ENCODE measurements around the gene ADAMTS9. TPM values are rescaled to one million over a fixed set of nuclear protein-coding genes. Genes with fewer than 3 reads are reported as not detected.

The ADAMTS9 gene
- polyA plus RNA-seq, 2 of the 4 experiments (the other 2 are of a cell fraction), result 0.34 to 1.1 TPM

DNA sequence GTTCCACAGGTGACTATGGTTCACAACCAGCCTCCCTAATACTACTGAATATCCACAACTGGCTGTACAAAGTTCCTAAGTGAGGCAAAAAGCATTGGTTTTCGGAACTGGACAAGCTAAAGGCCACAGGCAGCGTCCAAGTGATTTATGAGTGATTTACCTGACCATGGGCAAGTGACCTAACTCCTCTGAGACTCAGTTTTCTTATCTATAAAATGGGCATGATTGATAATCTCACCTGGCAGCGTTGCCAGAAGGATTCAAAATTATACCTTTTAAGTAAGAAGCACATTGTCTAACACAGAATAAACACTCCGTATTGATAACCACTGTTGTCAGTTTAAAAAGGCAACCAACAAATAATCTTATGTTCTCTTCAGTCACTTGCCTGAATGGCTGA lies 29.8 kb downstream of the ADAMTS9 start:
- FAIRE-seq, result no peak
- WGBS (ENCODE audit: missing lambda C conversion rate), result 47% methylated on average over 4 of the region's 4 CpGs
- H3K9me3 ChIP-seq, result no peaks in the 10 kb centered on the region

DNA sequence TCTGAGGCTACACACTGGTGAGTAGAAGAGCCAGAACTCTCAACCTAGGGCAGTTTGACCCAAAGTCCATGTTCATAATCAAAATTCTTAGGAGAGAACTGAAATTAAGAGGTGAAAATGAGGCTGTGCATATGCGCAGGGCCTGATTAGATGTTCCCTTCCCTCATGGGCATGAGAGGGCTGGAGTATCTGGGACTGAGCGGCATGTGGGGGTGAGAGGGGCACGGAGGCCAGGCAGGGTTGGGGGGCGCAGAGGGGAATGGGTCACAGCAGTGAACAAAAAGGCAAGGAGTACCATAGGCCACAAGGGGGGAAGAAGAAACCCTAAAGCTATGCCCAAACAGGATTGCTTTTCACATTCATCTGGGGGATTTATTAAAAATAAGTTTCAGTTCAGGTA lies 31.3 kb downstream of the ADAMTS9 start:
- H3K27ac ChIP-seq, result no peak overlapping the region
- ATAC-seq (no peak), DNase-seq (ENCODE audit: low read depth in 1 of 2, low spot score in 1 of 2) (no peak), FAIRE-seq (no peak)
- H3K4me1 ChIP-seq, result no peaks in the 10 kb centered on the region
- no peak for TF ChIP-seq POLR2AphosphoS2 (conservative IDR thresholded peaks at IDR 0.05; ENCODE audit: low read length)
- TF ChIP-seq POLR2A (IDR thresholded peaks at IDR 0.05; ENCODE audit: low read length), result no peak
- TF ChIP-seq FOSB (CRISPR knock-in tag; IDR thresholded peaks at IDR 0.05), result no peak
- TF ChIP-seq CBX2 (IDR thresholded peaks at IDR 0.05; ENCODE audit: borderline replicate concordance, low read depth), result no peak
- TF ChIP-seq HEYL (CRISPR knock-in tag; IDR thresholded peaks at IDR 0.05), result no peak
- no peak for TF ChIP-seq RCOR1 (IDR thresholded peaks at IDR 0.05; ENCODE audit: low read depth, low read length)
- no peak for TF ChIP-seq ZNF302 (CRISPR knock-in tag; IDR thresholded peaks at IDR 0.05)
- no peak for TF ChIP-seq RARB (CRISPR knock-in tag; IDR thresholded peaks at IDR 0.05)
- POLR2A ChIA-PET, result no interaction called here
- no peaks in the 10 kb centered on the region for H3K9me3 ChIP-seq
- H3K4me2 ChIP-seq, result no peak overlapping the region
- no peak overlapping the region for H3K4me3 ChIP-seq
- CTCF ChIA-PET, result no interaction called here
- 75% methylated on average over 4 of the region's 4 CpGs for WGBS (ENCODE audit: missing lambda C conversion rate)

More for the DNA sequence above, 29.8 kb downstream of the ADAMTS9 start:
- no peak for DNase-seq (ENCODE audit: low read depth in 1 of 2, low spot score in 1 of 2)
- Histone ChIP-seq H3K4me3 (no peak overlapping the region), H3K4me2 (no peak overlapping the region), H3K27ac (no peak overlapping the region), H3K4me1 (no peaks in the 10 kb centered on the region)
- ATAC-seq, result no peak
- POLR2A ChIA-PET, result no interaction called here
- CTCF ChIA-PET, result no interaction called here
- TF ChIP-seq KDM5A (IDR thresholded peaks at IDR 0.05) (no peak), TFCP2L1 (CRISPR knock-in tag; IDR thresholded peaks at IDR 0.05) (no peak), NR3C1 (IDR thresholded peaks at IDR 0.05) (no peak), GATA3 (IDR thresholded peaks at IDR 0.05; ENCODE audit: borderline replicate concordance) (no peak), HOXB13 (CRISPR knock-in tag; IDR thresholded peaks at IDR 0.05; ENCODE audit: low read depth) (no peak), JUNB (IDR thresholded peaks at IDR 0.05) (no peak), ZSCAN20 (CRISPR knock-in tag; IDR thresholded peaks at IDR 0.05) (no peak), SREBF2 (IDR thresholded peaks at IDR 0.05) (no peak), HOXB5 (CRISPR knock-in tag; IDR thresholded peaks at IDR 0.05) (no peak), BHLHE40 (IDR thresholded peaks at IDR 0.05; ENCODE audit: low read depth, low read length) (no peak), CHD4 (IDR thresholded peaks at IDR 0.05; ENCODE audit: borderline replicate concordance) (no peak)

DNA sequence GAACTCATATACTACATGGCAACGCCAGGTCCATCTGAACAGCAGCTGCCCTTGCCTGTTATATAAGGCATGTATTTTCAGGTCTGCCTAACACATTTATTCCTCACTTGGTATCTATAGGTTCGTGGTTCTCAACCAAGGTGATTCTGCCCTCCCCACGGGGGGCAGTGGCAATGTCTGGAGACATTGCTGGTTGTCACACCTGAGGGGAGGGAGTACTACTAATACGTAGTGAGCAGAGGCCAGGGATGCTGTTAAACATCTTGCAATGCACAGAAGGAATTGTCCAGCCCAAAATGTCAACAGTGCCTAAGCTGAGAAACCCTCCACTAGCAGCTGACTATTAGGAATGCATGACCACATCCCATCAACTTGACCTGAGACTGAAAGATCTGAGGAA lies 32.6 kb downstream of the ADAMTS9 start:
- Histone ChIP-seq H3K27ac (no peak overlapping the region), H3K9me3 (no peaks in the 10 kb centered on the region), H3K4me2 (no peak overlapping the region), H3K4me1 (no peaks in the 10 kb centered on the region), H3K4me3 (no peak overlapping the region)
- 39% methylated on average over 4 of the region's 4 CpGs for WGBS (ENCODE audit: missing lambda C conversion rate)
- no peak for FAIRE-seq
- no peak for ATAC-seq
- TF ChIP-seq POLR2AphosphoS2 (conservative IDR thresholded peaks at IDR 0.05; ENCODE audit: low read length), result no peak
- TF ChIP-seq NPAS2 (CRISPR knock-in tag; IDR thresholded peaks at IDR 0.05; ENCODE audit: borderline replicate concordance), result no peak
- TF ChIP-seq, protein P1, sequence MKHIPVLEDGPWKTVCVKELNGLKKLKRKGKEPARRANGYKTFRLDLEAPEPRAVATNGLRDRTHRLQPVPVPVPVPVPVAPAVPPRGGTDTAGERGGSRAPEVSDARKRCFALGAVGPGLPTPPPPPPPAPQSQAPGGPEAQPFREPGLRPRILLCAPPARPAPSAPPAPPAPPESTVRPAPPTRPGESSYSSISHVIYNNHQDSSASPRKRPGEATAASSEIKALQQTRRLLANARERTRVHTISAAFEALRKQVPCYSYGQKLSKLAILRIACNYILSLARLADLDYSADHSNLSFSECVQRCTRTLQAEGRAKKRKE (CRISPR knock-in tag; IDR thresholded peaks at IDR 0.05; ENCODE audit: low read depth), result no peak
- TF ChIP-seq RNF2 (IDR thresholded peaks at IDR 0.05; ENCODE audit: borderline replicate concordance, low read depth), result no peak
- TF ChIP-seq POLR2A (IDR thresholded peaks at IDR 0.05; ENCODE audit: low read length), result no peak
- TF ChIP-seq SREBF2 (IDR thresholded peaks at IDR 0.05), result no peak
- TF ChIP-seq HDAC2 (IDR thresholded peaks at IDR 0.05), result no peak
- no peak for TF ChIP-seq SMC3 (IDR thresholded peaks at IDR 0.05)
- TF ChIP-seq MAZ (IDR thresholded peaks at IDR 0.05; ENCODE audit: borderline replicate concordance, low read depth, low read length), result no peak
- TF ChIP-seq TP53 (CRISPR knock-in tag; IDR thresholded peaks at IDR 0.05), result no peak
- no peak for TF ChIP-seq CEBPB (IDR thresholded peaks at IDR 0.05)
- no peak for DNase-seq (ENCODE audit: low read depth in 1 of 2, low spot score in 1 of 2)
- ChIA-PET POLR2A (no interaction called here), CTCF (no interaction called here)
